8988T (cell line): Measurements from ENCODE around the gene TGFBR2.

Experiments used
- DNase-seq: peaks from one replicate; pipeline ENCODE4 v3.0.0; 2011

The TGFBR2 gene

DNA sequence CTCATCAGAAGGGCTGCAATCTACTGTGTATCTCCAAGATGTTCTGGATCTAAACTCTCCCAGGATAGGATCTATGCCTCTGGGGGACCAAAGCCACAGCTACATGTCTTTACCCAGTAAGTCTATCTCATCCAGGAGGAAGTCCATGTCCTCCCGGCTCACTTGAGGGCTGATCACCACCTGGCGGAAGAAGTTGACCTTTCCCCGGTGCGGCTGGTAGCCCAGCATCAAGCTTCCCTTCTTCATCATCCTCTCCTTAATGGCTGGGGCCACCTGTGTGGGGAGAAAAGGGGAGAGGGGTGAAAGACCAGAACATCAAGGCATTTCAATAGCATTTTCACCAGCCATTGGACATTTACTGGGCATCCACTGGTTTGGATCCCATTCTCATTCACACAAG is 121.7 kb downstream of the TGFBR2 start:
- no peak for DNase-seq

DNA sequence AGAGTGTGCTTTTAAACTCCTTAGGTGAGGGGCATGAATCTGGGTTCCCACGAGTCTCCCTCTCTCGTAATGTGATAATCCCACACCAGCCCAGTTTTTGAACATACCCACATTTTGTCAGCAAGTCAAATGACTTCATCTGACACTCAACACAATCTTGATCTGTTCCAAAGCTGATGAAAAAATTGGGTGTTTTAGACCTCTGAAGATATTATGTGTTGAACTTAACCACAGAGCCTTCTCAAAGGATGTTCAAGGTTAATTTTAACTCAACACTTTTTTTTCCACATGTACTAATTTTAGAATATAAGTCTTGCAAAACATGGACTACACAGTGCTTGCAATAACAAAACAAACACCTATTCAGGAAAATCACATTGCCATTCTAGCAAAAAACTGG is 123.1 kb downstream of the TGFBR2 start:
- no peak for DNase-seq

DNA sequence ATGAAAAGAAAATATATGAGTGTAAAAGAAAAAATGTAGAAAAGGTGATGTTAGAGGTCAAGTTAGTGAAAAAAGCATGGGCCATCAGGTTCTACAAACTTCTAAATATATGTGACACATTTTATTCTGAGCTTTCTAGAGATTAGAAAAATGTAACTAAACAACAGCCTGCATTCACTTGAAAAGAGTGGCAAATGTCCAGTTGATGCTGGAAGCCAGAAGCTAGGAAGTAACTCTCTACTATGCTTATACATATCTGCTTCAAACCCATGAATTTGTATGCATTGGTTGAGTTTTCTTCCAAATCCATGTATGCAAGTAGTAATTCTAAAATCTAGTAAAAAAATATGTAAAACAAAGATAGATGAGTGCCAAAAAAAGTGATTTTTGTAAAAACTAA is 123.5 kb downstream of the TGFBR2 start:
- no peak for DNase-seq

DNA sequence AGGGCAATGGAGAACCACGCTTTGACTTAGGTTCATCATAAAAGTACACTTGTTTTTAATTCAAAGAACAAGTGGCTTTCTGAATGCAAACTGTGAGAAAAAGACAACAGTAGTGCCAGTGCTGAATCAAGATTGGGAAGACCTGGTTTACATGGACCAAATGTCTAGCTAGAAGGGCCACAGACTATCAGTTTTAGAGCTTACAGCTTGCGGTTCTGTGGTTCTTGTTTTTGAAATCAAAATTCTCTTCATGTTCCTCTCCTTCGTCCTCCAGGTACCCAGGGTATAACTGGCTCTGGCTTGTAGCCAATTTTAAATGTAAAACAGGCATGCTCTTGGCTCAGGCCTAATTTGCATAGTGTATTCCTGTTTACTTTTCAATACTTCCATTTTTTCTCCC is 124.6 kb downstream of the TGFBR2 start:
- no peak for DNase-seq

DNA sequence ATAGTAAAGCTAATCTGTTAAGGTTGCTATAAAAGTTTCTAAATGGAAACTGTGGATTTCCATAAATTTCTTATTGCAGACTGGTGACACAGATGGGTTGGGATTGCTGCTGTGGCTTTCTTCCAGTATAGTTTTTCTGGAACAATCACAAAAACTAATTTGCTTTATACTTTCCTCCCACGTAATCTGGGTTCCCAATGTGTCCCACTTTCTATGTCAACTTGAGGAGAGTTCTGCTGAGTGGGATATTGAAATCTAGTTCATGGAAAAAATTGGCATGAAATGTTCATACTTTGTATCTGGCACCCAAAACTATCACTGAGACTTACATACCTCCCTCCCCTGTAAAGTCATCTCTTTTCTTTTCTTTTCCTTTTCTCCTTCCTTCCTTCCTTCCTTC is 126.8 kb downstream of the TGFBR2 start:
- no peak for DNase-seq

DNA sequence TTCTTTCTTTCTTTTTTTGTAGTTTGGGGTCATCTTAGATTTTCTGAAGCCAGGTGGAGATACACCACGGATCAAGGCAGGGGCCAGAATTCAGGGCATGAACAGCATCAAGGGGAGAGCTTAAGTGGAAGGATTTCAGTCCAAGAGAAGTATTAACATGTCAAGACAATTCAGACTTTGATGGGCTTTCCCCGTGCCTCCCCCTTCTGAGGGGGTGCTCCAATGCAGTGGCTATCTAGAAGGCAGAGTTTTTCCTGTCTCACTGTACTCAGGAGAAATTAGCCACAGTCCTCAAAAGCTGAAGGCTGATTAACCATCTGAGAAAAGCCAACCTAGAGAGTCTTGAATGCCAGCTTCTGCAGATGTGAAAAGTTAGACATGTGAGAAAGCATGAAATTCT is 127.3 kb downstream of the TGFBR2 start:
- no peak for DNase-seq

DNA sequence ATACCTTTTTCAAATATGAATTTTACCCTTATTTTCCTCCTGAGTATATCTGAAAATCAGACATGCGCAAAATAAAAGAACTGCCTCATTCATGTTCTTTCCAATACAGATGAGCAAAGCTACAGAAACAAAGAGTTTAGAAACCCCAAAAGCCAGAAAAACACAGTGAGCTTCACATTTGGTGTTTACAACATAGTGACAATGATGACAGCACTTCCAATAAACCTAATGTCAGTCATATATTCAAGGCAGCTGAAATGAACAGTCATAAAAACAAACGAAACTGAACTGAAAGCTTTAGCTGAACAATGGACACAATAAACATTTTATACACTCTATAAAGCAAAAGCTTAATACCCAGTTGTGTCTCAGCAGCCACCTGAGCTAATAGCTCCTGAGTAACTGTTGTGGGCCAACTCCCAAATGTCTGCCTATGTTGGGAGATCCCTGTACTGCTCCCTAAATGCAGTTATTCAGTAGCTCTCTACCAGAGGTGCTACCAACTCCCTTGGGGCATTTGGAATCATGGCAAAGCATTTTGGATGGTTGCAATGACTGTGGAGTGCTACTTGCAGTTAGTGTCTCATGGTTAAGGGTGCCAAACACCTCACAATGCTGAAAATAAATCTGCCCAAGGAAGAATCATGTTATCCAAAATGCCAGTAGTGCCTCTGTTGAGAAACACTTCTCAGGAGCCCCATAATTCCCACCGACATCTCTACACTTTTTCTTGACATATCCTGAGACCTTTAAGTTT is 131.5 kb downstream of the TGFBR2 start:
- DNase-seq = no peak

DNA sequence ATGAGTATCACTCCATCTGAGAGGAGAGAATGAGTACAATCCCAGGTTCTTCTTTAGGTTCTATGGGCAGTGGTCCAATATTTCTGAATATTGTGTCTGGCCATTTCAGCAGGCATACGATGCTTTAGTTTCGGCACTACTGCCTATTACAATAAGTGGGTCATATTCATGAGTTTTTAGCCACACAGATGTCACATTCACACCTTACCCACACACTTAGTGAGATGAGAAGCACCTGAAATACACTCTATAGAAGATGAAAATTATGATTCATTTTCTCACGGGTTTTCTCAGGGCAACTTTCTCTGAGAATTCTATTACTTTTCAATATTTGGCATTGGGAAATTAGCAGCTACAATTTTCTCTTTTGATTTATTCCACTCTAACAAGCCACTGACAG is 132.2 kb downstream of the TGFBR2 start:
- no peak for DNase-seq

DNA sequence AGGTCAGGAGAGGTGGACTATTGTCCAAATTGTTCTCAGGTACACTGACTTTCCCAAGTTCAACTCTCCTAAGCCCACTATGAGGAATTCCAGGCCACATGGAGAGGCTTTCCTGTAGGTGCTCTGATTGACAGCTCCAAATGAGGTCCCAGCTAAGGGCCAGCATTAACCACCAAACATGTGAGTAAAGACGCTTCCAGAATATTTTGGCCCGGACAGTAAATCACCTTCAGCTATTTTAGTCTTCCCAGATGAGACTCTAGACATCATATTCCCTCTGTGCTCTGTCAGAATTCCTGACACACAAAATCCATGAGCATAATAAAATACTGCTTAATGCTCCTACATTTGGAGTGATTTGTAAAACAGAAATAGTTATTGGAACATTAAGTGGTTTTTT is 135.5 kb downstream of the TGFBR2 start:
- DNase-seq = no peak

DNA sequence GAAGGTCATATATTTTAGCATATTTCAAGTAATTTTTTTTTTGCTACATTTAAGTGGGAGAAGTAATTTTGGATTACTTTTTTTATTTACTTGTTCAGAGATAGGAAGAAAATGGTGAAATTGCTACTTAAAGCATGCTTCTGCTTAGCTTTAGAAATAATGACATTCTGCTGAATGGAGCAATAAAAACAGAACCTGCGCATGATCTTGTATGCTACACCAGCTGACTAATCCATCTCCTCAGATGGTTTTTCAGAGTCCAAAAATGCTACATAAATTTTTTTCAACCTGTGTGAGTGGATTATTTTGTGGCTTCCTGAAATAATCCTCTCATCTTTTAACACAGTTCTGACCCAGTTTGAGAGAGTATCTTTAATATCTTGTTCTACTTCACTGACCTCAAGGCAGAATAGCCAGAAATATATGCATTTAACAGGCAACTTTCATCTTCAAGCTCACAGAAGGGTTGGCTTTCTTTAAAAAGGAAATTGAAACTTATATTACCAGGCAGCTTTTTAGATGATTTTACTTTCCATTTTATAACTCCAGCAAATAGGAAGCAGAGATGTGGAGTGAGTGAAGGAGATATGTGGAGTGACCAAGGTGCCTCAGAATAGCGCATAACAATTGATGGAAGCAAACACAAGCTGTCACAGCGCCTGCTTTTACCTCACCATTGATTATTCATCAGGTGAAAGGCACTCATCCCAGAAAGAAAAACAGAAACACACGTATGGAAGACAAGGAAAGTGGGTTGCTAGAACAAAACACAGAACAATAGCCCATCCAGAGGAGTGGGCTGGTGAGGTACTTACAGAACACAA is 136.6 kb downstream of the TGFBR2 start:
- DNase-seq = no peak
